Coronary artery (tissue), 2 donors: ENCODE results near the gene PRPF40B.
"Not testable (repeated sequence)": the region's sequence is repeated elsewhere in the genome, so short reads cannot be mapped to it uniquely, and the experiment has no call there.

ENCODE experiments used
- DNase-seq: peaks from one replicate; pipeline ENCODE4 v3.0.0-alpha.2; 2017; ENCODE audit warnings: low spot score
- H3K27ac ChIP-seq, 2 donors: fragments of 200-600 bp; sonication (generic); one replicate each; pipeline ENCODE4 v1.5.1; 2016 to 2019
- H3K4me3 ChIP-seq: fragments of 200-600 bp; sonication (generic); 2 replicates; pipeline ENCODE4 v1.5.1; 2016; ENCODE audit warnings: mild to moderate bottlenecking, moderate library complexity
- CTCF ChIP-seq: fragments of 200-600 bp; sonication (generic); IDR thresholded peaks from one replicate; pipeline ENCODE4 v1.5.1; 2019; ENCODE audit warnings: antibody characterized with exemption

The PRPF40B gene

DNA sequence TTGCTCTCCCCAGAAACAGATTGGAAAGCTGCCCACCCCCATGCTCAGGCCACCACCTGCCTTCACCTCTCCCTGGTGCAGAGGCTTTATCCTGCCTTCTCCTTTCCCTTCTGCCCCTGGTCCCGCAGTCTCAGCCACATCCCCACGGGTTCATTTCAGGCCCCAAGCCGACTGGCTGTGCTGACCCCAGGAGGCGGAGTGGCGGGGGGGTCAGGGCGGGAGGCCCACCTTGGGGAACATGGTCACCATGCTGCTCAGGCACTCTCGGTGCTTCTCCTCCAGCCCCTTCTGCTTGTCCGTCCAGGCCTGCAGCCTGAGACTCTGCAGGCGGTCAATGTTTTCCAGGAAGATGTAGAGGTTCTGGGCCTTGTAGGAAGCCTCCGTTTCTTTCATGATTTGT, 24.8 kb upstream of the PRPF40B start:
- Histone ChIP-seq H3K27ac (no peak overlapping the region), H3K4me3 (no peak overlapping the region)
- no peak for DNase-seq
- no peak for TF ChIP-seq CTCF

DNA sequence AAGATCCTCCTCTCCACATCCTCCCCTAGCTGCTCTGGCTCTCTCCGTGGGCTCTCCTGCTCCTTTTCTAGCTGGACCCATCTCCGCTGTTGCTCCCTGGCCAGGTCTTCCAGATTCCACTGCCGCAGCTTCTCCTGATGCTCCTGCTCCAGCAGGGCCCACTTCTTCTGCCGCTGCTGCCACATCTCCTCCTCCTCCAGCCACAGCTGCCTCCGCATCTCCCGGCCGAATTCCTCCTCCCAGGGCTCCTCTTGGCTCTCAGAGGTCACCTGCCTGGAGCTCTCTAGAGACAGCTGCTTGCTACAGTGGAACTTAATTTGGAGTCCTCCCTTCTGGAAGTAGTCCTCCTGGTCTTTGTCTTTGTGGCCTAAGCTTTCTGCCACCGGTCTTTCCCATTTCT, 23.4 kb upstream of the PRPF40B start:
- H3K27ac ChIP-seq: no peak overlapping the region
- DNase-seq: no peak
- no peak overlapping the region for H3K4me3 ChIP-seq
- TF ChIP-seq CTCF: no peak

GRCh38 chr12:49603721-49604120, 19.6 kb upstream of the PRPF40B start:
- Histone ChIP-seq H3K4me3 (no peak overlapping the region), H3K27ac (no peak overlapping the region)
- no peak for DNase-seq
- no peak for TF ChIP-seq CTCF

- H3K27ac ChIP-seq: no peak overlapping the region
- H3K4me3 ChIP-seq: no peak overlapping the region
- no peak for TF ChIP-seq CTCF
- DNase-seq: no peak
Observed at GRCh38 chr12:49604856-49605255, 18.5 kb upstream of the PRPF40B start.

- not testable (repeated sequence) for H3K4me3 ChIP-seq, DNase-seq, H3K27ac ChIP-seq
Observed at GRCh38 chr12:49605539-49605938, 17.8 kb upstream of the PRPF40B start, which contains the start of gene FAM186B. Gene FAM186B, minus strand, starts transcription at chr12:49605639. Its CDS starts 162 bp downstream, at chr12:49605477.

GRCh38 chr12:49609059-49609874, 14.1 kb upstream of the PRPF40B start:
- H3K27ac ChIP-seq: no peak overlapping the region
- DNase-seq: no peak
- H3K4me3 ChIP-seq: no peak overlapping the region
- no peak for TF ChIP-seq CTCF

GRCh38 chr12:49609875-49610154, 13.5 kb upstream of the PRPF40B start:
- TF ChIP-seq CTCF: no peak
- no peak for DNase-seq
- no peak overlapping the region for H3K27ac ChIP-seq
- no peak overlapping the region for H3K4me3 ChIP-seq

- not testable (repeated sequence) for DNase-seq, H3K4me3 ChIP-seq, H3K27ac ChIP-seq
Observed at GRCh38 chr12:49610785-49611184, 12.6 kb upstream of the PRPF40B start.
